K562 (cell line): ENCODE measurements around the gene ST6GAL1. TPM values are rescaled to one million over a fixed set of nuclear protein-coding genes. Genes with fewer than 3 reads are reported as not detected.

ENCODE experiments used
- CREB5 ChIP-seq: fragments of 250-450 bp; sonication (Bioruptor Pico); IDR thresholded peaks from 2 replicates; pipeline ENCODE4 v1.5.0; 2020; ENCODE audit warnings: mild to moderate bottlenecking
- FIP1L1 ChIP-seq: fragments of 200-400 bp; formaldehyde crosslinking; IDR thresholded peaks from 2 replicates; pipeline ENCODE4 v1.6.1; 2018; ENCODE audit warnings: mild to moderate bottlenecking, low read depth, low read length; ENCODE audit not compliant: poor library complexity, severe bottlenecking
- HMGXB4 ChIP-seq: sonication (generic); formaldehyde crosslinking; IDR thresholded peaks from 2 replicates; pipeline ENCODE4 v1.8.1; 2023; ENCODE audit warnings: mild to moderate bottlenecking, missing genetic modification reagents
- NCOR1 ChIP-seq: fragments of 450-650 bp; IDR thresholded peaks from 2 replicates; pipeline ENCODE4 v1.6.1; 2016; ENCODE audit warnings: mild to moderate bottlenecking, moderate library complexity
- NELFE ChIP-seq: IDR thresholded peaks from 2 replicates; pipeline ENCODE4 v1.6.1; 2011; ENCODE audit warnings: mild to moderate bottlenecking; ENCODE audit not compliant: insufficient read depth, insufficient read length
- NFIX ChIP-seq: fragments of 250-450 bp; sonication (Bioruptor Pico); IDR thresholded peaks from 2 replicates; pipeline ENCODE4 v1.4.0; 2020; ENCODE audit warnings: low read depth, mild to moderate bottlenecking, moderate library complexity
- SIRT6 ChIP-seq: IDR thresholded peaks from one replicate; pipeline ENCODE4 v1.6.1; 2012; ENCODE audit warnings: low read depth, mild to moderate bottlenecking, control low read depth, inconsistent platforms, low read length, moderate library complexity
- TRIM28 ChIP-seq: fragments of 450-650 bp; IDR thresholded peaks from 2 replicates; pipeline ENCODE4 v1.6.1; 2017
- TSHZ1 ChIP-seq: fragments of 250-450 bp; sonication (Bioruptor Pico); IDR thresholded peaks from 2 replicates; pipeline ENCODE4 v1.4.0; 2020; ENCODE audit warnings: mild to moderate bottlenecking, moderate library complexity
- ZNF121 ChIP-seq: sonication (generic); formaldehyde crosslinking; conservative IDR thresholded peaks from 2 replicates; pipeline ENCODE4 v1.8.0; 2022; ENCODE audit warnings: missing genetic modification reagents
- ZNF280B ChIP-seq: fragments of 250-450 bp; sonication (Bioruptor Pico); IDR thresholded peaks from 2 replicates; pipeline ENCODE4 v1.5.1; 2021; ENCODE audit warnings: mild to moderate bottlenecking
- ZNF57 ChIP-seq: fragments of 450-650 bp; formaldehyde crosslinking; IDR thresholded peaks from 2 replicates; pipeline ENCODE4 v1.4.0; 2020; ENCODE audit warnings: mild to moderate bottlenecking, moderate library complexity
- ZNF644 ChIP-seq: fragments of 200-800 bp; sonication (Bioruptor generic); IDR thresholded peaks from 2 replicates; pipeline ENCODE4 v1.6.1; 2016; ENCODE audit warnings: low read depth, missing genetic modification characterization, missing compliant biosample characterization
- ZNF780A ChIP-seq: fragments of 250-450 bp; sonication (Bioruptor Pico); IDR thresholded peaks from 2 replicates; pipeline ENCODE4 v1.5.0; 2021; ENCODE audit warnings: mild to moderate bottlenecking
- polyA plus RNA-seq, 8 experiments: library from polyadenylated mRNA; depleted of rRNA in 4 of 8; stranded (reverse) in 5 of 8; unstranded in 3 of 8; fragments of >200 nt; fragmentation: Nextera tagmentation in 2 of 8; fragmentation: Illumina TruSeq in 1 of 8; extraction: Ambion mirVana in 2 of 8; extraction: Trizol in 1 of 8; gene quantifications; 2 replicates each; pipeline versions ENCODE4 v1.2.1 to v1.2.3, GENCODE V29; 2011 to 2014; ENCODE audit warnings: inconsistent platforms in 1 of 8, missing spikeins in 1 of 8
- total RNA-seq, 7 experiments: library from RNA; depleted of rRNA in 6 of 7; stranded (reverse); fragments of >200 nt in 6 of 7; fragmentation: Illumina TruSeq in 2 of 7; extraction: Trizol in 2 of 7; gene quantifications; 2 replicates each; pipeline versions ENCODE4 v1.2.1 to v1.2.3, GENCODE V29; 2011 to 2021; ENCODE audit warnings: low replicate concordance in 1 of 7

The ST6GAL1 gene
- total and polyA plus RNA-seq, 9 of the 15 experiments (the other 6 are each of a cell fraction or from before 2014, with no cell fraction given), result 31.9 to 145 (median 71.0) TPM

DNA sequence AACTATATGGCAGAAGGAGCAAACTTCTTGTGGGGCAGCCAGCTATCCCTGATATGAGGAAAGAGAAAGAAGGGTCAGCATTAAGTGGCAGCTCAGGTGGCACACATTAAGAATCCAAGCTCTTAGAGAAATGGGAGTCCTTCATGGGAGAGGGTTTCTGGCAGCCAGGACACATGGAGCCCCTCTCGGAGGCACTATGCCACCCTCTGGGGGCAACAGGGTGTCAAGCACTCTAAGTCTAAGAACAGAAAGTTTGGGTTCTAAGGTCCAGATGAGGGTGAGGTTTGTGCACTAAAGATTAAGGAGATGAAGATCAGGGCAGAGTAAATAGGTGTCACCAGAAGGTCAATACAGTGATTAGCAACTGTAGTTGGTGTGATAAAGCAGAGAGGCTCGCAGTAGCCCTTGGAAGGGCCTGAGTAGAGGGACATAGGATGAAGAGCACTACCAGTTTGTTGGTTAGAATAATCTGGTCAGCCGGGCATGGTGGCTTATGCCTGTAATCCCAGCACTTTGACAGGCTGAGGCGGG, 89.3 kb downstream of the ST6GAL1 start (continued):
- TF ChIP-seq TSHZ1 (CRISPR knock-in tag) (no peak), HMGXB4 (CRISPR knock-in tag) (no peak), CREB5 (CRISPR knock-in tag) (no peak), ZNF644 (no peak), TRIM28 (no peak), NCOR1 (peak; percentile 32; the same call in 1 of the 2 replicates), ZNF57 (CRISPR knock-in tag) (no peak), SIRT6 (no peak), FIP1L1 (no peak), ZNF780A (CRISPR knock-in tag) (no peak), NFIX (no peak), ZNF280B (CRISPR knock-in tag) (no peak), NELFE (no peak), ZNF121 (CRISPR knock-in tag) (no peak)
